ENCODE measurements around the gene AP3D1.
A peak's percentile ranks its signal among the peaks of the same experiment; 100 is the strongest.
"Not testable (repeated sequence)": the region's sequence is repeated elsewhere in the genome, so short reads cannot be mapped to it uniquely, and the experiment has no call there.

The AP3D1 gene

DNA sequence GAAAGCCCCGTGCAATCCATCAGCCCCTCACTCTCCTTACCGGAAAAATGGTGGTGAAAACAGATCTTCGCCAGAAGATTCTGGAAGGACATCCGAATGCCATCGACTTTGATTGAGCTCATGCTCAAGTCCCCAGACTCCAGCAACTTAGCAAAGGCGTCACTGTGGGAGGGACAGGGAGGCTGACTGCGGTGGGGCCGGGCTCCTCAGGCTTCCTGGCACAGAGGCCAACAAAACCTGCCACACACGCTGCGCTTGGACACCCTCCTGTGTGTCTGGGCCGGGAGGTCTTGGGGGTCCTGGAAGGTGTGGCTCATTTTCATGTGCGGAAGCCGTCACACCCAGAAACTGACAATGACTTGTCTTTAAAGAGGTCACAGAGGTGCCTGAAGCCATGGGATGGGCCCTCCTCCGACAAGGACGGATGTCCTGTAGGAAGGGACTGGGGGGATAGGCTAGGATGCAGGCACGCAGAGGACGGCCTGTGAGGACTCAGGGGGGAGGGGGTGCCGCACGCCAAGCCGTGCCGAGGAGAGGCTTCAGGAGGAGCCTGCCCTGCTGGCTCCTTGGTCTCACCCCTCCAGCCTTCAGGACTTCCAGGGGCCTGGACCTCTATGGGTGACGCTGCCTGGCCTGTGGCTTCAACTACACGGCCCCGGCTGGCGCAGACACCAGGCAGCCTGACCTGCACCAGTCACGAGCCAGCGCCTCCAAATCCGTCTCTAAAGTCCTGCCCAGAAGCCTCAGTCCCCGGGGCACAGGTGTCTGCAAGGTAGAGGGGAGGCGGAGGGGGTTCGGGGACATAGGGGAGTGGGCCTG lies 42.1 kb downstream of the AP3D1 start:
- no peak for DNase-seq (ENCODE audit: low spot score)

DNA sequence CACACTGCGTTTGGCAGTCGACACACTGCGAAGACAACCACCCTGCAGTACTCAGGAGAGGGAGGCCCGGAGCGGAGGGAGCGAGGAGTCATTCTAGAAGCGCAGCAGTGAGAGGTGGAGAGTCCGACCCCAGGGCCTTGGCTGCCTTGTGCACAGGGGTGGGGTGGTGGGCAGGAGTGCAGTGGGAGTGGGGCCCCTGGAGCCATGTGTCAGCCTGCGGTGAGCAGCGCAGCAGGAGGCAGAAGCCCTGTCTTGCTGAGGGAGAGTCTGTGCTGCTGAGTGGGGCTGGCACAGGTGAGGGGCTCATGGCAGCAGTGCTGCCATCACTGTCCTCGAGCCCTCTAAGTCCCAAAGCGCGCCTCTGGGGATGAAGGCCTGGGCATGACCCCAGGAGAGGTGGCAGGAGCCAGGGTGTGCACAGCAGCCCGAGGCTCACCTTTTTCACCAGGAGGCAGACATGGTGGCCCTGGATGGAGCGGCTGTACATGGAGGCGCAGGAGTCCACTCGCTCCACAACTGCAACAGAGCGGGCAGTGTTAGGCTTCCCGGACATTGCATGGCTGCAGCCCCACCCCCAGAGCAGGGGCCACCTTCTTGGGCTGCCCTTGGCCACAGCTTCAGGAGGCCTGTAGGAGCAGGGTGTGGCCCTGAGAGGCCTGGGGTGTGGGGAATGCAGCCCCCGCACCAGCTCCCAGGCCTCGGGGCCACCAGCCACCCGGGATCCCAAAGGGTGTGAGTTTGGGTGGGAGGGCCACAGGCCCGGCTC lies 42.9 kb downstream of the AP3D1 start:
- no peak for DNase-seq (ENCODE audit: low spot score)

DNA sequence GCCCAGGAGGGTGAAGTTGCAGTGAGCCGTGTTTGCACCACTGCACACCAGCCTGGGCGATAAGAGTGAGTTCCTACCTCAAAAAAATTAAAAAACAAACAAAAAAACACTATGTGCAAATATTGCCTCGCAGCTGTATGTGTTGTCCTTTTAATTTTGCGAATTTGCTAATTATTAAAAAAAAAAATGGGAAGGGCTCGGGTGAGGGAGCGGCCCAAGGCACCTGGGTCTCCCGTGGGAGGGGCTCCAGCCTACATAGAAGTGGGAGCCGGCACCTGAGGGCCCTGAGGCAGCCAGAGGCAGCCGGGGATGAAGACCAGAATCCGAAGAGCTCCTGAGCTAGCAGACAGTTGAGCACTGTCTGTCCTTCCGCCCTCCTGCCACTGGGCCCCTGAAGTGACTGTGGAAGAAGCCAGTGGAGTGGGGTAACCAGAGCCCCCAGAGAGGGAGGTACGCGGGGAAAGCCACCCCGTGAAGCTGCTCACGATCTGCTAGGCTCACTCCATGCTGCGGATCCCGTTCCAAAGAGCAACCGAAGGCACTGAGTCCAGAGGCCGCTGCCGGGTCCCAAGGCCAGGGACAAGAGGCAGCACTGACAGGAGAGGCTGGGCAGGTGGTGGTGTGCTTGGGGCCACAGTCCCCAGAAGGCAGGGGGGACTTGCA lies 48.2 kb downstream of the AP3D1 start:
- no peak for DNase-seq (ENCODE audit: low spot score)

DNA sequence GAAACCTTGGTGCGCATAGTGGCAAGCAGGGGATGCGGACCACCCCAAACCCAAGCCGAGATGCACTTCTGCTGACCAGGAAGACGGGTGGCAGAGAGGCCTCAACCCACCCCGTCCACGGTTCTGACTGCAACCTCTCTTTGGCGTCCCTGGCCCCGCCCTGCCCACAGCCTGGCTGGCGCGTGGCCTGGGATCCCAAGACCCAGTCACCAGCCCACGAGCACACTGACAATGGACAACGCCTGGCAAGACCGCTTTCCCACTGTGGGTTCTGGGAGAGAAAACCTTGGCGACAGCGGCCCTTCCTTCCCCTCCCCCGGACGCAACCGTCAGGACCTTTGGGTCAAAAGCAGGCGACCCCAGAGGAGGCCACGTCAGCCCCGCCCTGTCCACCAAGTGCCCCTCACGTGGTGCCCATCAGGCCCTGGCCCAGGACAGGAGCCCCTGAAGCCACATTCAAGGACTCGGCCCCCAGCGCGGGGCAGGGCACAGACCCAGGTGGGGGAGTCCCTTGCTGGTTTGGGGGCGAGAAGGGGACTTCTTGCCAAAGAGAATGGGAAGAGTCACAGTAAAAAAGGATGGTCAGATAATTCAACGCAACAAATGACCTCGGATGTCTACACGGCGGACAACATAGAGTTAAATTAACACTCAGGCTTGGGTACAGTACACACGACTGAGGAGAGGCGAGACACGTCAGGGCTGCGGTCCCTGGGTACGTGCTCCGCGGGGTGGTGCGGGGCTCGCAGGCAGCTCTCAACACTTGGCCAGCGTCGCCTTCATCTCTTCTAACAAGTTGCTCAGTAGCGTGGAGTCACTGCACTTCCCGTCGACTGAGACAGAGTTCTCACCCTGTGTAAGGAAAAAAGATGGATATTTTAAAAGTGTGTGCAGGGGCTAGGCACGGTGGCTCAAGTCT lies 49.7 kb downstream of the AP3D1 start:
- DNase-seq (ENCODE audit: low spot score), result no peak

DNA sequence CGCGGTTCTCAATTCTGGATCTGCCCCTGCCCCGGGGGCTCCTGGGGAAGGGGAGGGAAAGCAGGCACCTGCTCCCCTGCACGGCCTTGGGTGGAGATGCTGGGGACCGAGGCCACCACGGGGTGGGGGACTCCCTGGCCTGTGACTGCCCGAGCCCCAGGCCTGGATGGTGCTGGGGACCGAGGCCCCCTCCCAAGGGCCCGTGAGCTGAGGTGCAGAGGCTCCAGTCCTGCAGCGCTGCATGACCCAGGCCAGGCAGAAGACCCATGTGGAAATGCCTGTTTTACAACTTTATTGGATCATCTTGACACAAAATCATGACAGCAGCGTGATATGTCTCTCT lies 50.7 kb downstream of the AP3D1 start:
- DNase-seq (ENCODE audit: low spot score), result no peak

DNA sequence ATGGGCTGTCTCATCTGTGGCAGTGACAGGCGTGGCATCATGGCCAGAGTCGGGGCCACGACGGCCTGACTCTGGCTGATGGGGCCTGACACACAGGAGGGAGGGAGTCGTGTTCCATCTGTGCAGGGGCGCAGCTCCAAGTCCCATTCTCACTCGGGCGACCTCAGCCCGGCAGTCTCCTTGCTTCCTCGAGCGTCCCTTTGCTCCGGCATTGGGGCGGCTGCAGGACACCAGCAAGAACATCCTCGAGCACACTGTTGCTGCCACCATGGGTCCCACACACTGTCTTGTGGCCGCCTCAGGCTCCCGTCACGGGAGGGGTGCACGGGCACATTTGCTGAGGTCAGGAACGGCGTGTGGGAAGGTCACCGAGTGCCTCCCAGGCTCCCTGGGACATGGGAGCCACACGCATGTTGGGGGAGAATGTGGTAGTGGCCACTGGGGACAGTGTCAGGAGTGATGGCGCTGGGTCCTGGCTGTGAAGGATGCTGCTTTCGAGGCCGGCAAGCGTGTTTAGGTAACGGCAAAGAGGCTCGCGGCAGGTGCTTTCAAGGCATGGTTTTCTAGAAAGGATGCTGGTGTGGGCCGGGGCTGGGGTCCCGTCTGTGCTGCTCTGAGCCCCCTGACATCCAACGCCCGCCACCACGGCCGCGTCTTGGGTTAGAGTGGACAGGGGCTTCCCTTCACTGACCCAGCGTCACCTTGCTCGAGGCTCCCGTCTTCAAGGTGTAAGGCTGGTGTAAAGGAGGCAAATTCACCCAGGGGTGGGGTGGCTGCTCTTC lies 51.2 kb downstream of the AP3D1 start:
- DNase-seq (ENCODE audit: low spot score), result no peak

DNA sequence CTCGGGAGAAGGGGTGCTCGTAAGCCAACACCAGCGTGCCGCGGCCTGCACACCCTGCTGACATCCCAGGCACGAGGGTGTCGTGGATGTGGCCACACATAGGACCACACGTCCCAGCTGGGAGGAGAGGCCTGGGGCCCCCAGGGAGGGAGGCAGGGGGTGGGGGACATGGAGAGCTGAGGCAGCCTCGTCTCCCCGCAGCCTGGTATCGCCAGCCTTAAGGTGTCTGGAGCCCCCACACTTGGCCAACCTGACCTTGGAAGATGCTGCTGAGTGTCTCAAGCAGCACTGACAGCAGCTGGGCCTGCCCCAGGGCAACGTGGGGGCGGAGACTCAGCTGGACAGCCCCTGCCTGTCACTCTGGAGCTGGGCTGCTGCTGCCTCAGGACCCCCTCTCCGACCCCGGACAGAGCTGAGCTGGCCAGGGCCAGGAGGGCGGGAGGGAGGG lies 52.3 kb downstream of the AP3D1 start:
- no peak for DNase-seq (ENCODE audit: low spot score)

DNA sequence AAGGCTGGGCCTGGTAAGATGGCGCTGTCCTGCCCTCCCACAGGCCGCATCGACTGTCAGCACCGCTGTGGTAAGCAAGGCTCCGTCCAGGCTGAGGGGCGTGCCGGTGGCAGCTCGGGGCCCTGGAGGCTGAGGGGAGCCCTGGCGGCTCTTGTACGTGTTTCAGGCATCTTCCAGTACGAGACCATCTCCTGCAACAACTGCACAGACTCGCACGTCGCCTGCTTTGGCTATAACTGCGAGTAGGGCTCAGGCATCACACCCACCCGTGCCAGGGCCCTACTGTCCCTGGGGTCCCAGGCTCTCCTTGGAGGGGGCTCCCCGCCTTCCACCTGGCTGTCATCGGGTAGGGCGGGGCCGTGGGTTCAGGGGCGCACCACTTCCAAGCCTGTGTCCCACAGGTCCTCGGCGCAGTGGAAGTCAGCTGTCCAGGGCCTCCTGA lies 53.5 kb downstream of the AP3D1 start:
- no peak for DNase-seq (ENCODE audit: low spot score)

DNA sequence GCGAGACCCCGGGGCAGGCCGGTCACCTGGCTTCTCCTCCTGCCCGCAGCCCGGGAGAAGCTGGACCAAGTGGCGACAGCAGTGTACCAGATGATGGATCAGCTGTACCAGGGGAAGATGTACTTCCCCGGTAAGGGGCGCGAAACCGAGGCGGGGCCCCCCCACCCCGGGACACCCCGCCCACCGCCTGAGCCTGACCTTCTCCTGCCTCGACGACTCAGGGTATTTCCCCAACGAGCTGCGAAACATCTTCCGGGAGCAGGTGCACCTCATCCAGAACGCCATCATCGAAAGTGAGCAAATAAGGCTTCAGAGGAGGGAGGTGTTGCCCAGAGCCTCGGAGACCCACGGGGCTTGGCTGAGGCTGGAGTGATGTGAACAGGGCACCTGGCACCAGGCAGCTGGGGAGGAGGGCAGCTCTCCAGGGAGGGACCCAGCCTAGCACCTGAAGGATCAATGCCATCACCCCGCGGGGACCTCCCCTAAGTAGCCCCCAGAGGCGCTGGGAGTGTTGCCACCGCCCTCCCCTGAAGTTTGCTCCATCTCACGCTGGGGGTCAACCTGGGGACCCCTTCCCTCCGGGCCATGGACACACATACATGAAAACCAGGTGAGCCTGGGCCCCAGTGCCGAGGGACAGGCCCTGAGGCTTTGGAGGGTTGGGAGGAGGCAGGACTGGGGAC lies 54.0 kb downstream of the AP3D1 start:
- no peak for DNase-seq (ENCODE audit: low spot score)

DNA sequence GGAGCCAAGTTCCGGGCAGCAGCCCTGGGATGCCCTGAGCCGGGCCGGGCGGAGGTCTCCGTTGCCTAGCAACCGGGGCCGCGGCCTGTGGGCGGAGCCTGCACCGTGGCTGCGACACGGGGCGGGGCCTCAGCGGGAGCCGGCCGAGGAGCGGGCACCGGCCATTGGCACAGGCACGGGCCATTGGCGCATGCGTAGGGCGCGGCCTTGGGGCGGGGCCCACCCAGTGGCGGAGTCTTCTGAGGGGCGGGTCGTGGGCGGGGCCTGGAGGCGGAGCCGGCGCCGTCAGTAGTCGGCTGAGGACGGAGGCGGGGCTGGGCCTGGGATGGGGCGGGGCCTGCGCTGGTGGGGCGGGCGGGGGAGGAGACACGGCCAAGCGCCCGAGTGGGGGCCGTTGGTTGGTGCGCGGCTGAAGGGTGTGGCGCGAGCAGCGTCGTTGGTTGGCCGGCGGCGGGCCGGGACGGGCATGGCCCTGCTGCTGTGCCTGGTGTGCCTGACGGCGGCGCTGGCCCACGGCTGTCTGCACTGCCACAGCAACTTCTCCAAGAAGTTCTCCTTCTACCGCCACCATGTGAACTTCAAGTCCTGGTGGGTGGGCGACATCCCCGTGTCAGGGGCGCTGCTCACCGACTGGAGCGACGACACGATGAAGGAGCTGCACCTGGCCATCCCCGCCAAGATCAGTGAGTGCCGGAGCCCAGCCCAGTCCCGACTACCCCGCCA lies 54.7 kb downstream of the AP3D1 start, which contains the start of gene IZUMO4:
Gene IZUMO4 (plus strand): TSS at position 436 of the 723 bp plus-strand sequence. CDS start 31 bp downstream, at position 467.
- peak; percentile 99 for DNase-seq (ENCODE audit: low spot score)

DNA sequence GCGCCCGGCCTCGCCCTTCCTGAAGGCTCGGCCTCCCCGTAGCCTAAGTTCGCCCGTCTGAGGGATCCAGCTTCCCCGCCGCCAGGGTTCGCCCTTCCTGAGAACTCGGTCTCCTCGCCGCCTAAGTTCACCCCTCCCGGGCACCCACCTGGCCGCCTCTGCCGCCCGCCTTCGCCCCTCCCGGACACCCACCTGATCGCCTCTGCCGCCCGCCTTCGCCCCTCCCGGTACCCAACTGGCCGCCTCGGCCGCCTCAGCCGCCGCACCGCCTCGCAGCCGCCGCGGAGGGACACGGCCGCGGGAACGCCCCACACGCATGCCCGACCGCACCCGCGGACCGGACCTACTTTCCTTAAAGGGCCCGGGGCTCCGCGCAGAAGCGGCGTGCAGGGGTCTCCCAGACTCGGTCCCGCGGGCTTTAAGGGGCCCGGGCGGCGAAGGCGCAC lies 55.3 kb downstream of the AP3D1 start, which contains the start of gene MOB3A:
Gene MOB3A (minus strand): TSS at position 293 of the 446 bp plus-strand sequence. CDS start 17,766 bp downstream, outside the sequence.
- DNase-seq (ENCODE audit: low spot score), result peak; percentile 94

DNA sequence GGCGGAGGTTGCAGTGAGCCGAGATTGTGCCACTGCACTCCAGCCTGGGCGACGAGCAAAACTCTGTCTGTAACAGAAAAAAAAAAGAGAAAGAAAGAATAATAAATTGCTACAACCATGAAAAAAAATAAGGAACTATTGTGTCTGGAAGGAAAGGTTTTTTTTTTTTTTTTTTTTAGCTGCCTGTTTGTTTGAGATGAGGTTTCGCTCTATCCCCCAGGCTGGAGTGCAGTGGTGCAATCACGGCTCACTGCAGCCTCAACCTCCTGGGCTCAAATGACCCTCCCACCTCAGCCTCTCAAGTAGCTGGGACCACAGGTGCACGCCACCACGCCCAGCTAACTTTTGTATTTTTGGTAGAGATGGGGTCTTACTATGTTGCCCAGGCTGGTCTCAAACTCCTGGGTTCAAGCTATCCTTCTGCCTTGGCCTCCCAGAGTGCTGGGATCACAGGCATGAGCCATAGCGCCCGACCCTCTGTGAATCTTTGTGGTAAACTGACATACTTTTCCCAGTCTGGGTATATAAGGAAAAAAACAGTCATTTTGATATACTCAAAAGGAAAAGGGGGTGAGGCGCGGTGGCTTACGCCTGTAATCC lies 59.3 kb downstream of the AP3D1 start:
- DNase-seq (ENCODE audit: low spot score), result not testable (repeated sequence)

DNA sequence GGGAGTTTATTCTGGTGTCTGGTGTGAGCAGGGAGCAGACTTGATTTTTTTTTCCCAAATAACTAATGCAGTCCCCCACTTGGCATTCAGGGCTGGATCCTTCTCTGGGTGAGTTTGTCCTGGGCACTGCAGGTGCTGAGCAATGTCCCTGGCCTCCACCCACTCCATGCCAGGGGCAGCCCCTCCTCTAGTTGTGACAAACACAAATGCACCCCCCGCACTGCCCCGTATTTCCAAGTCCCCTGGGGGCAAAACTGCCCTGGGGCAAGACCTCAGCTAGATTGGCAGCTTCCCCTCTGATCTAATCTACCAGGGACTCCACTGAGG lies 61.7 kb downstream of the AP3D1 start:
- no peak for DNase-seq (ENCODE audit: low spot score)

DNA sequence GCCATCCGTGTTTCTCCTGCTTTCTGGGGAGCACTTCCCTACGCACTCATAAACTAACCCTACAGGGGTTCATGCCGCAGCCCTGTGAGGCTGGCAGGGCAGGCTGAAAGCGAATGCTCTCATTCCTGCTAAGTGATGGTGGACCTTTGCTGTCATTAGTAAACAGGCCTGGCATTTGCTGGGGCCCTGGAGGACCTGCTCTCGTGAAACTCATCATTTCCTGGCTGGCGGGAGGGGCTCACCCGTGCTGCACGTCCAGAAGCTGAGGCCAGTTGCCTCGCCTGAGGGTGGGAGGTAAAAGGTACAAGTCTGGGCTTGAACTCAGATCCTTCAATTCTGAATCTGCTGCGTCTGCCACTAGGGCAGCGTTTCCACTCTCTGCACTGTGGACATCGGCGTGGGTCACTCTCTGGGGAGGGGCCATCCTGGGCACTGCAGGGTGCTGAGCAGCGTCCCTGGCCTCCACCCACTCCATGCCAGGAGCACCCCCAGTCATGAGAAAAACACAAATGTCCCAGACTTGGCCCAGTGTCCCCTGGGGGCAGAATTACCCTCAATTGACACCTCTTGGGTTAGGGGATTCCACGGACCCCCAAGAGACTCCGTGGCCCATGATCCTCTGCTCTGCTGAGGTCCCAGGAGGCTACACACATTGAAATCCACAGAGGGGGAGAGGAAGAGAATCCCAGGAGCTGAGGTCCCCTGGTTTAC lies 62.2 kb downstream of the AP3D1 start:
- no peak for DNase-seq (ENCODE audit: low spot score)

DNA sequence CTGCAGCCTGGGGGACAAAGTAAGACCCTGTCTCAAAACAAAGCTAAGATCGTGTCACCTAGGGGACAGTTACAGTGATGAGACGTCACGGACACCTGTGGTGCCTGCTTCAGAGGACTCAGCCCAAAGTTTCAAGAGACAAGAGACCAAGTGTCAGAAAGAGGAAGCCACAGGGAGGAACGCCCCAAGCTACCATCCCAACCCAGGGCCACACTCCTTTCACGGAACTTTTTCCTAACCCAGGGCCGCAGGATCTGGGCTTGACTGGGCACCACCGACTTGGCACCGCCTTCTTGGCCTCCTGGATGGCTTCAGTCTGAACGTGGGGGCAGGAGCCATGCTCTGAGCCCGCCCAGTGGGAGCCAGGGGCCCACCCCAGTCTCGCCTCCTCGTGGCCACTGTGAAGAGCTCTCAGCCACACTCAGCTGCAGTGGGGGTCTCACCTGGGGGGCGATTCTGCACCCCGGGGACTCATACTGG lies 63.7 kb downstream of the AP3D1 start:
- no peak for DNase-seq (ENCODE audit: low spot score)

DNA sequence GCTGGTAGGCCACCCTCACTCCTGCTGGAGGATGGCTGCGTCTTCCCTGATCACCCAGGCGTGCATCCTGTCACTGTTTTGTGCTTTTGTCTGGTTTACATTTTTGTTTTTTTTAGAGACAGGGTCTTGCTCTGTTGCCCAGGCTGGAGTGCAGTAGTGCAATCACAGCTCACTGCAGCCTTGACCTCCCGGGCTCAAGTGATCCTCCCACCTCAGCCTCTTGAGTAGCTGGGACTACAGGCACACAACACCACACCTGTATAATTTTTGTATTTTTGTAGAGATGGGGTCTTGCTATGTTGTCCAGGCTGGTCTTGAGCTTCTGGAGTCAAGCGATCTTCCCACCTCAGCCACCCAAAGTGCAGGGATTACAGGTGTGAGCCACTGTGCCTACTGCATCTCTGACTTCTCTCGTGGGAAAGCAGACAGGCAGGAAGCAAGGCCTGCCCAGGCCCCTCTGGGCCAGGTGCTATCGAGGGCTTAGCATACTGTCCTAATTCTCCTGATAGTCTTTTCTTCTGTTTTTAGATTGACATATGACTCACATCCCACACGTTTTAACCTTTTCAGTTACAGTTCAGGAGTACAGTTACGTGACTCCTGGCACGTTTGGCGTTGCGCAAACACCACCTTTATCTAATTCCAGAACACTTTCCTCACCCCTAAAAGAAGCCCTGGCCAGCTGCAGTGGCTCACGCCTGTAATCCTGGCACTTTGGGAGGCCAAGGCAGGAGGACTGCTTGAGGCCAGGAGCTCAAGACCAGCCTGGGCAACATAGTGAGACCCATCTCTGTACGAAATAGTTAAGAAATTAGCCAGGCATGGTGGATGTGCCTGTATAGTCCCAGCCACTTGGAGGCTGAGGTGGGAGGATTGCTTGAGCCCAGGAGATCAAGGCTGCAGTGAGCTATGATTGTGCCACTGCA lies 64.4 kb downstream of the AP3D1 start:
- DNase-seq (ENCODE audit: low spot score), result not testable (repeated sequence)
